Erythroblast (primary cell): ENCODE measurements around the gene TMEM156.

ENCODE experiments used
- GATA1 ChIP-seq: IDR thresholded peaks from 2 replicates; pipeline ENCODE4 v1.6.1; 2011; ENCODE audit warnings: low read depth, mild to moderate bottlenecking, control low read depth, low read length, moderate library complexity
- POLR2A ChIP-seq: IDR thresholded peaks from 2 replicates; pipeline ENCODE4 v1.6.1; 2011; ENCODE audit warnings: mild to moderate bottlenecking, low read length

DNA sequence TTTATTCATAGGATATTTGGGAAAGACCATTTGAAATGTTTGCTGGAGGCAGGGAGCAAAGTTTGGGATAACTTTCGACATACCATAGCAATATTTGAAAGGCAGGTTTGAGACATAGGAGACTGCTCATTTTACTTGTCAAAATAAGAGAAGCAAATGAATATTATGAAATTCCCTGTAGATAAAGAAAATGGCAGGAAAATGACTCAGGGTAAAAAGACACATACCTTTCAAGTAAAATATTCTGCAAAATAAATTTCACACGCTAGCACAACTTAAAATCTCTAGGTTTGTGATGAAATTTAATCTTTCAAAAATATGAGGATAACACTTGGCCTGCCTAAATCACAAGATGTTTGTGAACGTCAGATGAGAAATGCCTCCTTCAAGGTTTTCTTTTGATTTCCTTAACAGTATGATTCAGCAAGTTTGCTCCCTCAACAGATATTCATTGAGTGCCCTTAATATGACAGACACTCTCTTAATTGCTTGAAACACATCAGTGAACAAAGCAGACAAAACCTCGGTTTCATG is 6.6 kb downstream of the TMEM156 start:
- TF ChIP-seq POLR2A = no peak
- no peak for TF ChIP-seq GATA1
